AG10803 (cell line): ENCODE results near the gene AGA.

Experiments used
- DNase-seq: peaks from one replicate; pipeline ENCODE4 v3.0.0; 2010; ENCODE audit warnings: low read depth
- H3K4me3 ChIP-seq: 2 replicates; pipeline ENCODE4 v1.5.1; 2011; ENCODE audit warnings: mild to moderate bottlenecking, low read length, control low read depth
- CTCF ChIP-seq: conservative IDR thresholded peaks from 2 replicates; pipeline ENCODE4 v1.5.1; 2011; ENCODE audit warnings: mild to moderate bottlenecking, low read length, control low read depth, inconsistent platforms

The AGA gene

GRCh38 chr4:177400030-177400429, 42.2 kb downstream of the AGA start:
- TF ChIP-seq CTCF: no peak
- no peak overlapping the region for H3K4me3 ChIP-seq
- DNase-seq: no peak

DNA sequence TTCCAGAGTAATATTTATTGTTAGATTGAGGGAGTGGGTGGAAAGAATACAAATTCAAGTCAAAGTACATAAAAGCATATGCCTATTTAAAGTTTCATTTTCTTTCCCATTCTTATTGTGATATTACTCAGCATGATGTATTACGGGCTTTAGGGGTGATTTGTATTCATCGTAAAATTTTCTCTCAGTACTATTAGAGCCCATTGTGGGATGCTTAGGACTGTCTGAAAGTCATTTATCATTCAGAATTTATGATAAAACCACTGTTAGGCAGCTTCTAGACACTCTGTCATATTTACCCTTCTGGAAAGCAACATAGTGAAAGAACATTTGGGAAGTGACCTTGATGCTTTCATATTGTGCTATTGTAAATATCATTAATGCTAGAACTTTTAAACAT, 45.9 kb downstream of the AGA start:
- no peak for TF ChIP-seq CTCF
- no peak for DNase-seq
- no peak overlapping the region for H3K4me3 ChIP-seq

- H3K4me3 ChIP-seq: no peak overlapping the region
- DNase-seq: no peak
- TF ChIP-seq CTCF: no peak
Observed at GRCh38 chr4:177393236-177393635, 49.0 kb downstream of the AGA start.

DNA sequence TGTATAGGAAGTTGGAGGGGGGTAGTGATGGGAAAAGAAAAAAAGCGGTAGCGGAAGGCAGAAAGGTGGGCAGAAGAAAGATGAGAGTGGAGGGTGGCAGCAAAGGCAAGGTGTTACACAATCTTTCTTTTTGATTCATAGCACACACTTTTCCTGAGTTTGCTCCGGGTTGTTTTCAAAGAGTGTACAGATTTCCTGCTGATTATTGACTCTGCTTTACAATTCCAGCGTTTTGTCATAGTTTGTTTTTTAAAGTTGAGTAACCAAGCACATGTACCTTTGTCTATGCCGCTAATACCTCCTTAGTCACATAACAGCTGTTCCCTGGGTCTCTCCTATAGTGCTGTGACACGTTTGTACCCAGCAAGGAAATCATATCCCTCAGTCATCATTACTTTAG, 50.3 kb downstream of the AGA start:
- no peak for DNase-seq
- no peak for TF ChIP-seq CTCF
- no peak overlapping the region for H3K4me3 ChIP-seq

DNA sequence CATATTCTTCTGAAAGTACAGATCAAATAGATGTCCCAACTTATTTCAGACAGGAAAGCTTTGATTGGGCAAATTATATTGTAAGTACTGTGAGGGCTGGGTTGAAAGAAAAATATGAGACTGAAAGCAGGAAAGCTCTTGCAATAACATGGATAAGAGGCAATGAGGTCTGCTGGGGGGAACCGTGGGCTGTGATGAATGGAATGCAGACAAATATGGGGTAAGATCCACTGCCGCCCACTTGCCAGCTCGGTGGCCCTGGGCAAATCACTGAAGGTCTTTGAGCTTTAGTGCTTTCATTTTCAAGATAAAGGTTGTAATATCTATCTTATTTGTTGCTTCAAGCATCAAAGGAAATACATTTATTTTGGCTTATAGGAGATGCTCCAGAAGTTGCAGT, 51.0 kb downstream of the AGA start:
- H3K4me3 ChIP-seq: no peak overlapping the region
- TF ChIP-seq CTCF: no peak
- no peak for DNase-seq

GRCh38 chr4:177386278-177386815, 55.9 kb downstream of the AGA start:
- no peak overlapping the region for H3K4me3 ChIP-seq
- TF ChIP-seq CTCF: no peak
- no peak for DNase-seq

GRCh38 chr4:177385576-177386277, 56.5 kb downstream of the AGA start:
- no peak for TF ChIP-seq CTCF
- peak; percentile 11 for DNase-seq
- H3K4me3 ChIP-seq: no peak overlapping the region
